ENCODE results near the gene SLC46A3. TPM values are rescaled to one million over a fixed set of nuclear protein-coding genes. Genes with fewer than 3 reads are reported as not detected.

Gene SLC46A3
- total and polyA plus RNA-seq, 2 of the 13 experiments (the other 11 are each of a cell fraction or from before 2014, with no cell fraction given), result not detected

DNA sequence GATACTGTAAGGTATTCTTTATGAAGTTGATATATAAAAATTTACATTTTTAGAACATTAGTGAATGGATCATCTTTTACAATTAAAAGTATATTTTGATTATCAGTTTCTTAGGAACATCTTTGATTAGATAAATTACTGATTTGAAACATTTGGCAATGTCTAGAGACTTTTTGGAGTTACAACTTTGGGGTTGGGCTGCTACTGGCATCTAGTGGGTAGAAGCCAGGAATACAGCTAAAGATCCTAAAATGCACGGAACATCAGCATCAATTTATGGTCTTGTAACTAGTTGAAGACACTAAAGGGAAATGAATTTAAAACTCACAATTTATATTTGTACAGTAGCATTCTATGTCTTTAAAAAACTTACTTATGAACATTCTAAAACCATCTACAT lies 40.0 kb downstream of the SLC46A3 start:
- Histone ChIP-seq H3K36me3 (replicated peaks in 1 of 2; ENCODE audit: control insufficient read depth in 1 of 2, insufficient read depth in 2 of 2, low read length in 2 of 2) (peaks cover 9 to 44% of the 10 kb centered on the region in 2 experiments; a peak in 4 of 5 replicates), H3K4me3 (replicated peaks in 1 of 3; ENCODE audit: insufficient read depth in 1 of 3, low read depth in 2 of 3, low read length in 3 of 3) (no peak overlapping the region), H4K20me1 (ENCODE audit: insufficient read depth, low read length) (no peaks in the 10 kb centered on the region), H3K27me3 (ENCODE audit: control insufficient read depth in 1 of 2, insufficient read depth in 2 of 2, low read length in 2 of 2) (no peaks in the 10 kb centered on the region), H2AFZ (ENCODE audit: low read length) (no peak overlapping the region), H3K9ac (ENCODE audit: insufficient read depth, low read depth, low read length) (no peak overlapping the region), H3K79me2 (ENCODE audit: insufficient read depth, low read length) (no peaks in the 10 kb centered on the region), H3K9me3 (ENCODE audit: low read length) (no peaks in the 10 kb centered on the region), H3K4me2 (ENCODE audit: low read depth, low read length) (no peak overlapping the region), H3K27ac (ENCODE audit: extremely low read length, insufficient read depth, low read length) (no peak overlapping the region), H3K4me1 (ENCODE audit: insufficient read depth, low read length) (no peaks in the 10 kb centered on the region)
- BruUV-seq (replicated peaks), result no TSS peak
- in situ Hi-C loops (cut with HindIII; ENCODE audit: extremely low pct_ligation_motif_present, low pct_unique_long_range_greater_than_20kb), result no loop called here
- TF ChIP-seq KLF13 (CRISPR knock-in tag; IDR thresholded peaks at IDR 0.05), result no peak
- TF ChIP-seq, protein P1, sequence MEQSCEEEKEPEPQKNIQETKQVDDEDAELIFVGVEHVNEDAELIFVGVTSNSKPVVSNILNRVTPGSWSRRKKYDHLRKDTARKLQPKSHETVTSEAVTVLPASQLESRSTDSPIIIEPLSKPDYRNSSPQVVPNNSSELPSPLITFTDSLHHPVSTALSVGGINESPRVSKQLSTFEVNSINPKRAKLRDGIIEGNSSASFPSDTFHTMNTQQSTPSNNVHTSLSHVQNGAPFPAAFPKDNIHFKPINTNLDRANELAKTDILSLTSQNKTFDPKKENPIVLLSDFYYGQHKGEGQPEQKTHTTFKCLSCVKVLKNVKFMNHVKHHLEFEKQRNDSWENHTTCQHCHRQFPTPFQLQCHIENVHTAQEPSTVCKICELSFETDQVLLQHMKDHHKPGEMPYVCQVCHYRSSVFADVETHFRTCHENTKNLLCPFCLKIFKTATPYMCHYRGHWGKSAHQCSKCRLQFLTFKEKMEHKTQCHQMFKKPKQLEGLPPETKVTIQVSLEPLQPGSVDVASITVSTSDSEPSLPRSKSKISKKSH (CRISPR knock-in tag; IDR thresholded peaks at IDR 0.05; ENCODE audit: borderline replicate concordance), result no peak
- no peak for DNase-seq (ENCODE audit: low spot score)
- POLR2A ChIA-PET, result no interaction called here
- ATAC-seq, result no peak
- WGBS (ENCODE audit: low lambda C conversion rate), result 100% methylated on average over 1 of the region's 1 CpG
- no peak for FAIRE-seq
- intact Hi-C loops (cut with micrococcal nuclease; ENCODE audit: unreplicated experiment), result loop anchor here (1.0 kb wide), 1 partner anchor 117 kb away; no protein-coding TSS in a partner anchor
- CTCF ChIA-PET (ENCODE audit: low intra/inter-chr PET ratio, low total read pairs), result interaction anchor here (1.4 kb wide), 1 partner anchor 118 kb away, joined by 5 read pairs; no protein-coding TSS in a partner anchor

DNA sequence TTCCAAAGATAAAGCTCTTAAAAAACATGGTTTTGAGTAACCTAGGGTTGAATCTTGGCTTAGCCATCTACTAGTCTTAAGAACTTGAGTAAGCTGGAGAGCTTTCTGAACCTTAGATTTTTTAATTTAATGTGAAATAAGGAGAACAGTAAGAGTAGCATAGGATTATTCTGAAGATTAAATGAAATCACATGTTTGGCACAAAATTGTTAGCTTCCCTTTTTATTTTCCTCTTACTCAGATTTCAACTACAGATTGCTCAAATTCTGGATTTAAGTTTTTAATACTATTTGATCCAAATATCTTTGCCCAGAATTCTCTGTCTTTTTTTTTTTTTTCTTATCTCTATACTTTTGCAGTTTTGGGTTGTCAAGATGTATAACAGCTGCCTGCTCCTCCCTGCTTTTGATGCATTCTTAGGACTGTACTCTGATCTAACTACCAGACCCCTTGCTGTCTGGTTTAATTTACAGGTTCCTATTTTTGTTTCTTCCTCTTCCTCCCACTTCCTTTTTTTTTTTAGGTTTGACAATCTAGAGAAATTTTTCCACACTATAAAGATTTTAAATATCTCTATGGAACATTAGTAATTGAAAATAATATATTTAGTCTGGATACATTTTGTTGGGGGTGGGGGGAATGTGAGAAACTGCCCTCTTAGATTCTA lies 47.5 kb downstream of the SLC46A3 start:
- Histone ChIP-seq H3K4me2 (ENCODE audit: low read depth, low read length) (no peak overlapping the region), H3K9ac (ENCODE audit: insufficient read depth, low read depth, low read length) (no peak overlapping the region), H3K79me2 (ENCODE audit: insufficient read depth, low read length) (no peaks in the 10 kb centered on the region), H3K9me3 (ENCODE audit: low read length) (no peaks in the 10 kb centered on the region), H3K4me1 (ENCODE audit: insufficient read depth, low read length) (no peaks in the 10 kb centered on the region), H3K27ac (ENCODE audit: extremely low read length, insufficient read depth, low read length) (no peak overlapping the region), H3K27me3 (ENCODE audit: control insufficient read depth in 1 of 2, insufficient read depth in 2 of 2, low read length in 2 of 2) (no peaks in the 10 kb centered on the region; a peak in 1 of 5 replicates), H2AFZ (ENCODE audit: low read length) (no peak overlapping the region), H3K4me3 (replicated peaks in 1 of 3; ENCODE audit: insufficient read depth in 1 of 3, low read depth in 2 of 3, low read length in 3 of 3) (no peak overlapping the region), H4K20me1 (ENCODE audit: insufficient read depth, low read length) (no peaks in the 10 kb centered on the region), H3K36me3 (replicated peaks in 1 of 2; ENCODE audit: control insufficient read depth in 1 of 2, insufficient read depth in 2 of 2, low read length in 2 of 2) (peaks cover 19 to 82% of the 10 kb centered on the region in 2 experiments)
- POLR2A ChIA-PET, result interaction anchor here (1.2 kb wide), 1 partner anchor 12 kb away, joined by 7 read pairs; the partner anchor contains the start of gene POMP
- in situ Hi-C loops (cut with HindIII; ENCODE audit: extremely low pct_ligation_motif_present, low pct_unique_long_range_greater_than_20kb) (no loop called here), intact Hi-C loops (cut with micrococcal nuclease; ENCODE audit: unreplicated experiment) (no loop called here)
- no peak for DNase-seq (ENCODE audit: low spot score)
- ATAC-seq, result no peak
- CTCF ChIA-PET (ENCODE audit: low intra/inter-chr PET ratio, low total read pairs), result no interaction called here
- no TSS peak for BruUV-seq (replicated peaks)
- FAIRE-seq, result no peak
- TF ChIP-seq NAIF1 (CRISPR knock-in tag; IDR thresholded peaks at IDR 0.05; ENCODE audit: borderline replicate concordance), result no peak
- TF ChIP-seq ZNF326 (CRISPR knock-in tag; IDR thresholded peaks at IDR 0.05; ENCODE audit: borderline replicate concordance), result no peak
- TF ChIP-seq ZNF777 (CRISPR knock-in tag; IDR thresholded peaks at IDR 0.05), result no peak
- TF ChIP-seq SMARCE1 (IDR thresholded peaks at IDR 0.05; ENCODE audit: borderline replicate concordance), result no peak
- TF ChIP-seq HMGA1 (CRISPR knock-in tag; conservative IDR thresholded peaks at IDR 0.05), result no peak
- TF ChIP-seq KAT2B (IDR thresholded peaks at IDR 0.05; ENCODE audit: borderline replicate concordance, low read depth, low read length), result no peak
- TF ChIP-seq ZNF468 (CRISPR knock-in tag; IDR thresholded peaks at IDR 0.05), result no peak
- no peak for TF ChIP-seq ZNF431 (CRISPR knock-in tag; IDR thresholded peaks at IDR 0.05; ENCODE audit: borderline replicate concordance, low read depth)
- TF ChIP-seq, protein P2, sequence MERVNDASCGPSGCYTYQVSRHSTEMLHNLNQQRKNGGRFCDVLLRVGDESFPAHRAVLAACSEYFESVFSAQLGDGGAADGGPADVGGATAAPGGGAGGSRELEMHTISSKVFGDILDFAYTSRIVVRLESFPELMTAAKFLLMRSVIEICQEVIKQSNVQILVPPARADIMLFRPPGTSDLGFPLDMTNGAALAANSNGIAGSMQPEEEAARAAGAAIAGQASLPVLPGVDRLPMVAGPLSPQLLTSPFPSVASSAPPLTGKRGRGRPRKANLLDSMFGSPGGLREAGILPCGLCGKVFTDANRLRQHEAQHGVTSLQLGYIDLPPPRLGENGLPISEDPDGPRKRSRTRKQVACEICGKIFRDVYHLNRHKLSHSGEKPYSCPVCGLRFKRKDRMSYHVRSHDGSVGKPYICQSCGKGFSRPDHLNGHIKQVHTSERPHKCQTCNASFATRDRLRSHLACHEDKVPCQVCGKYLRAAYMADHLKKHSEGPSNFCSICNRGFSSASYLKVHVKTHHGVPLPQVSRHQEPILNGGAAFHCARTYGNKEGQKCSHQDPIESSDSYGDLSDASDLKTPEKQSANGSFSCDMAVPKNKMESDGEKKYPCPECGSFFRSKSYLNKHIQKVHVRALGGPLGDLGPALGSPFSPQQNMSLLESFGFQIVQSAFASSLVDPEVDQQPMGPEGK (CRISPR knock-in tag; IDR thresholded peaks at IDR 0.05), result no peak
- TF ChIP-seq GFI1 (CRISPR knock-in tag; IDR thresholded peaks at IDR 0.05; ENCODE audit: borderline replicate concordance), result no peak
- no peak for TF ChIP-seq ZNF570 (CRISPR knock-in tag; IDR thresholded peaks at IDR 0.05; ENCODE audit: borderline replicate concordance)
- TF ChIP-seq RBM22 (optimal IDR thresholded peaks at IDR 0.05; ENCODE audit: low read length), result no peak
- TF ChIP-seq MED13 (CRISPR knock-in tag; IDR thresholded peaks at IDR 0.05), result no peak
- TF ChIP-seq SNRNP70 (IDR thresholded peaks at IDR 0.05; ENCODE audit: low read depth, low read length), result no peak
